Left lung (tissue), 10 donors: ENCODE results near the gene BLACAT1. TPM values are rescaled to one million over a fixed set of nuclear protein-coding genes. Genes with fewer than 3 reads are reported as not detected.
A peak's percentile ranks its signal among the peaks of the same experiment; 100 is the strongest.

Experiments
- ATAC-seq: fragments of 200-7000 bp; cut with Tn5 transposase; one replicate; pipeline ENCODE4 v1.9.1; 2020; ENCODE audit warnings: moderate library complexity
- DNase-seq, 4 donors: peaks; one replicate each; pipeline ENCODE4 v3.0.0-alpha.2; 2013 to 2020
- H3K27ac ChIP-seq, 2 donors: fragments of 200-600 bp; sonication (generic) in 1 of 2; one replicate each; pipeline versions ENCODE4 v1.5.0 to v1.8.0; 2020 to 2021
- H3K27me3 ChIP-seq, 2 donors: fragments of 200-600 bp; sonication (generic) in 1 of 2; one replicate each; pipeline versions ENCODE4 v1.5.0 to v1.8.0; 2020 to 2021
- H3K36me3 ChIP-seq, 2 donors: fragments of 200-600 bp; sonication (generic) in 1 of 2; one replicate each; pipeline versions ENCODE4 v1.5.0 to v1.8.0; 2020 to 2021
- H3K4me1 ChIP-seq, 2 donors: fragments of 200-600 bp; one replicate each; pipeline ENCODE4 v1.8.0; 2021
- H3K4me3 ChIP-seq, 2 donors: fragments of 200-600 bp; sonication (generic) in 1 of 2; one replicate each; pipeline versions ENCODE4 v1.5.0 to v1.8.0; 2020 to 2021; ENCODE audit warnings: mild to moderate bottlenecking in 1 of 2
- H3K9me3 ChIP-seq, 2 donors: fragments of 200-600 bp; sonication (generic) in 1 of 2; one replicate each; pipeline versions ENCODE4 v1.5.0 to v1.8.0; 2020 to 2021
- CTCF ChIP-seq, 2 donors: fragments of 200-600 bp; sonication (generic) in 1 of 2; IDR thresholded peaks; one replicate each; pipeline versions ENCODE4 v1.5.0 to v1.8.0; 2021; ENCODE audit warnings: antibody characterized with exemption in 2 of 2
- intact Hi-C, 2 donors: fragments of 100-400 bp; cut with DNase I; formaldehyde crosslinking; loops; one replicate each; pipeline versions ENCODE4 v1.11.2 to v1.14.2; 2022
- polyA plus RNA-seq, 6 donors: library from polyadenylated mRNA; unstranded; fragments of 120-200 nt; gene quantifications; one replicate each; pipeline ENCODE4 v1.2.1, GENCODE V29; 2013; ENCODE audit not compliant: insufficient read length in 6 of 6
- total RNA-seq, 2 donors: library from RNA; stranded (reverse); fragmentation: NEBNext Ultra II Directional; extraction: Animal tissue kit (Norgen Biotek cat#: 25700); gene quantifications; one replicate each; pipeline ENCODE4 v1.2.1, GENCODE V29; 2021
- donor health status: DM: no; HTN: yes; CAD: no.
- donor health status: DM: no; HTN: no; CAD: no.

BLACAT1 gene
- total and polyA plus RNA-seq, 8 donors, result 0.55 to 6.5 (median 4.2) TPM

DNA sequence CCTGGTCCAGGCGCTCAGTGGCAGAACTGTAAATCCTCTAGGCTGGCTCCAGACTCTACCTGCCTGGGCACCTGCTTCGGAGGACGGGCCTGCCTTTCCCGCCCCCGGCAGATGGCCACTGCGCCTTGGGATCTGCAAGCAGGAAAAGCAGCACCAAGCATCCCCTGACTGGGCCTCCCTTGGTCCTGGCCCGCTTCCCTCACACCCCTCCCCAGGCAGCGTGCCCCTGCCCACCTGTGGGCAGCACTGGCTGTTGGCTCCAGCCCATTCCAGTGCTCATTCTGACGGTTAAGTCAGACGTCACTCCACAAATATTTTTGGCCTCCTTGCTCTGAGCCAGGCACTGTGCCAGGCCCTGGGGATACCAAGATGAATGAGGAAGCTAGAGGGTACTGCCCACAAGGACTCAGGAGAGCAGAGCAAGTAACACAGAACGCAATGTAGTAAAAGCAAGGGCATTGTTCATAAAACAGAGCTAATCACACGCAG, 22.0 kb upstream of the BLACAT1 start:
- Histone ChIP-seq H3K27me3 (peaks cover 0 to 66% of the 10 kb centered on the region in 2 donors), H3K4me1 (no peaks in the 10 kb centered on the region), H3K36me3 (no peaks in the 10 kb centered on the region), H3K27ac (peak overlapping the region in 1 of 2 donors; percentile 18), H3K9me3 (peaks cover 0 to 16% of the 10 kb centered on the region in 2 donors), H3K4me3 (no peak overlapping the region)
- peak; percentile 87 for ATAC-seq
- TF ChIP-seq CTCF (IDR thresholded peaks at IDR 0.05), result no peak
- peak in 2 of 4 donors; percentile 76 to 89 for DNase-seq
- intact Hi-C loops, result no loop called here

- intact Hi-C loops, result no loop called here
- DNase-seq (no peak), ATAC-seq (no peak)
- peaks cover 0 to 16% of the 10 kb centered on the region in 2 donors for H3K9me3 ChIP-seq
- H3K36me3 ChIP-seq, result no peaks in the 10 kb centered on the region
- peaks cover 0 to 63% of the 10 kb centered on the region in 2 donors for H3K27me3 ChIP-seq
- H3K4me1 ChIP-seq, result no peaks in the 10 kb centered on the region
- no peak overlapping the region for H3K4me3 ChIP-seq
- TF ChIP-seq CTCF (IDR thresholded peaks at IDR 0.05), result no peak
- no peak overlapping the region for H3K27ac ChIP-seq
Observed at GRCh38 chr1:205477121-205477758, 21.4 kb upstream of the BLACAT1 start.

DNA sequence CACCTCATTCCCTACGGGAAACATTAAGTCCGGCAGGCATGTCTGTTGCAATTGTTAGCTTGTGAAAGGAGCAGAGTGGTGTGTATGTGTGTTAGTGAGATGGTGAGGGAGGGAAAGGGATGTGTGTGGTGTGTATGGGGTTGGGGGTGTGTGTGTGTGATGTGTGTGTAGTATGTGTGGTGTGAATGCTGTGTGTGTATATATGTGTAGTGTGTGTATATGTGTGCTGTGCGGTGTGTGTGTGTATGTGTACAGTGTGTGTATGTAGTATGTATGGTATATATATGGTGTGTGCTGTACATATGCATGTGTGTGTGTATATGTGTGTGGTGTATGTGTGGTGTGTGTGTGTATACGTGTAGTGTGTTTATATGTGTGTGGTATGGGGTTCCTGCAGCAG, 20.8 kb upstream of the BLACAT1 start:
- Histone ChIP-seq H3K4me3 (no peak overlapping the region), H3K36me3 (no peaks in the 10 kb centered on the region), H3K27me3 (peaks cover 0 to 58% of the 10 kb centered on the region in 2 donors), H3K27ac (no peak overlapping the region), H3K4me1 (no peaks in the 10 kb centered on the region), H3K9me3 (peaks cover 0 to 16% of the 10 kb centered on the region in 2 donors)
- ATAC-seq (no peak), DNase-seq (no peak)
- intact Hi-C loops, result no loop called here
- TF ChIP-seq CTCF (IDR thresholded peaks at IDR 0.05), result no peak

- H3K4me1 ChIP-seq, result no peaks in the 10 kb centered on the region
- no peak overlapping the region for H3K27ac ChIP-seq
- H3K9me3 ChIP-seq, result peaks cover 0 to 16% of the 10 kb centered on the region in 2 donors
- ATAC-seq, result no peak
- no peaks in the 10 kb centered on the region for H3K36me3 ChIP-seq
- no peak for TF ChIP-seq CTCF (IDR thresholded peaks at IDR 0.05)
- peaks cover 0 to 50% of the 10 kb centered on the region in 2 donors for H3K27me3 ChIP-seq
- H3K4me3 ChIP-seq, result no peak overlapping the region
- DNase-seq, result no peak
- intact Hi-C loops, result no loop called here
Observed at GRCh38 chr1:205475855-205476254, 20.0 kb upstream of the BLACAT1 start.

DNA sequence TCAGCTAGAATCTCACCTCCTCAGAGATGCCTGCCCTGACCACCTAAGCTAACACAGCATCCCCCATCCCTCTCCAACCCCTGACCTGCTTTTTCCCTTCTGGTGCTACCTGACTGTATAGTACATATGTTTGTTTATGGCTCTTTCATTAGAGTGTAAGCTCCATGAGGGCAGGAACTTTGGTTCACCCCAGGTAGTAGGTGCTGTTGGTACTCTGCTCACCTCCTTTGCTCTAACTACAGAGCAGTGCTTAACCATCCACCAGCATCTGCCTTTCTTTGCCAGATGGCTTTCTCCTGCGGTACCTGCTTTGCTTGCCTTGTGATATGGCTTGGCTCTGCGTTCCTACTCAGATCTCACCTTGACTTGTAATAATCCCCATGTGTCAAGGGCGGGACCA, 18.7 kb upstream of the BLACAT1 start:
- peaks cover 0 to 16% of the 10 kb centered on the region in 2 donors for H3K9me3 ChIP-seq
- H3K36me3 ChIP-seq, result no peaks in the 10 kb centered on the region
- DNase-seq (no peak), ATAC-seq (no peak)
- no peak for TF ChIP-seq CTCF (IDR thresholded peaks at IDR 0.05)
- no peak overlapping the region for H3K27ac ChIP-seq
- peaks cover 0 to 40% of the 10 kb centered on the region in 2 donors for H3K27me3 ChIP-seq
- H3K4me1 ChIP-seq, result no peaks in the 10 kb centered on the region
- intact Hi-C loops, result no loop called here
- H3K4me3 ChIP-seq, result no peak overlapping the region
